Endothelial cell of umbilical vein (primary cell): ENCODE measurements around the gene PLCB4. TPM values are rescaled to one million over a fixed set of nuclear protein-coding genes. Genes with fewer than 3 reads are reported as not detected.

Source experiments
- BruUV-seq: library from RNA; stranded (reverse); fragments of 400-500 nt; replicated peaks from 2 replicates; lab custom pipeline; 2021; lab: Mats Ljungman, UMichigan
- CTCF ChIA-PET: fragments of 300-600, 350-600 bp; sonication (Branson Sonifier 250); formaldehyde crosslinking; loops from one replicate; lab custom pipeline; 2021; ENCODE audit warnings: antibody characterized with exemption, inconsistent platforms; lab: Charles Lee
- POLR2A ChIA-PET: fragments of 300-600, 350-600 bp; sonication (Branson Sonifier 250); formaldehyde crosslinking; loops from one replicate; lab custom pipeline; 2021; ENCODE audit warnings: antibody characterized with exemption, inconsistent platforms; lab: Charles Lee
- DNase-seq: peaks from one replicate; pipeline ENCODE4 v3.0.0-alpha.2; 2011; ENCODE audit warnings: low read depth, low spot score
- FAIRE-seq: peaks from 2 replicates; lab custom pipeline; 2011; peaks lifted over from hg19 to GRCh38; lab: Jason Lieb, UNC
- H2AFZ ChIP-seq: 2 replicates; pipeline ENCODE4 v1.6.0; 2012; ENCODE audit warnings: low read depth, low read length, control low read depth, inconsistent platforms
- H3K27ac ChIP-seq: 2 replicates; pipeline ENCODE4 v1.5.1; 2011; ENCODE audit warnings: low read depth, mild to moderate bottlenecking, control low read depth, low read length, moderate library complexity; ENCODE audit not compliant: insufficient read depth
- H3K27me3 ChIP-seq, 2 experiments: 2 replicates each; pipeline versions ENCODE4 v1.6.0 to v1.6.1; 2011; ENCODE audit warnings: low read length in 2 of 2, mixed read lengths in 1 of 2; ENCODE audit not compliant: control insufficient read depth in 2 of 2, insufficient read depth in 2 of 2
- H3K36me3 ChIP-seq, 2 experiments: 2 replicates in 1 of 2; 3 replicates in 1 of 2; pipeline ENCODE4 v1.5.1; 2011; ENCODE audit warnings: low read length in 2 of 2, mild to moderate bottlenecking in 1 of 2, moderate library complexity in 1 of 2; ENCODE audit not compliant: control insufficient read depth in 2 of 2, insufficient read depth in 2 of 2; ENCODE audit errors: extremely low read depth in 1 of 2
- H3K4me1 ChIP-seq: 3 replicates; pipeline ENCODE4 v1.5.1; 2011; ENCODE audit warnings: mild to moderate bottlenecking, low read length; ENCODE audit not compliant: control insufficient read depth, insufficient read depth; ENCODE audit errors: extremely low read depth
- H3K4me2 ChIP-seq: 2 replicates; pipeline ENCODE4 v1.6.1; 2011; ENCODE audit warnings: low read length, control low read depth, mixed read lengths; ENCODE audit not compliant: insufficient read depth
- H3K4me3 ChIP-seq, 3 experiments: fragments of 200-600 bp in 1 of 3; sonication (generic), shearing (Covaris generic) in 1 of 3; replicated peaks in 1 of 3; 2 replicates each; pipeline ENCODE4 v1.5.1; 2011 to 2016; ENCODE audit warnings: control low read depth in 3 of 3, low read length in 3 of 3, mild to moderate bottlenecking in 2 of 3, inconsistent platforms in 1 of 3, low read depth in 1 of 3, moderate library complexity in 1 of 3; ENCODE audit not compliant: insufficient read depth in 1 of 3
- H3K79me2 ChIP-seq: 2 replicates; pipeline ENCODE4 v1.6.0; 2012; ENCODE audit warnings: low read length, inconsistent platforms; ENCODE audit not compliant: control insufficient read depth, insufficient read depth
- H3K9ac ChIP-seq: replicated peaks from 2 replicates; pipeline ENCODE3; 2011; ENCODE audit warnings: low read length, control low read depth; ENCODE audit not compliant: insufficient read depth; ENCODE audit errors: extremely low read depth
- H3K9me1 ChIP-seq: replicated peaks from 3 replicates; pipeline ENCODE4 v1.6.0; 2011; ENCODE audit warnings: mild to moderate bottlenecking, low read length; ENCODE audit not compliant: control insufficient read depth, insufficient read depth; ENCODE audit errors: extremely low read depth
- H3K9me3 ChIP-seq: replicated peaks from 2 replicates; pipeline ENCODE4 v1.5.1; 2012; ENCODE audit warnings: low read length, inconsistent platforms; ENCODE audit not compliant: control insufficient read depth, insufficient read depth
- H4K20me1 ChIP-seq: replicated peaks from 2 replicates; pipeline ENCODE3; 2011; ENCODE audit warnings: mild to moderate bottlenecking, low read length; ENCODE audit not compliant: control insufficient read depth, insufficient read depth; ENCODE audit errors: extremely low read depth
- CTCF ChIP-seq, 2 donors: IDR thresholded peaks; 1 replicate in 1 of 2; 2 replicates in 1 of 2; pipeline ENCODE4 v1.5.1; 2011; ENCODE audit warnings: low read length in 2 of 2, mild to moderate bottlenecking in 2 of 2, moderate library complexity in 2 of 2, control low read depth in 1 of 2, inconsistent platforms in 1 of 2, low read depth in 1 of 2; ENCODE audit not compliant: insufficient read depth in 1 of 2; ENCODE audit errors: extremely low read depth in 1 of 2
- EZH2 ChIP-seq: IDR thresholded peaks from 2 replicates; pipeline ENCODE4 v1.6.1; 2012; ENCODE audit warnings: borderline replicate concordance, low read depth, mild to moderate bottlenecking, moderate library complexity, low read length, inconsistent platforms; ENCODE audit not compliant: severe bottlenecking
- FOS ChIP-seq: IDR thresholded peaks from 2 replicates; pipeline ENCODE4 v1.6.1; 2011; ENCODE audit warnings: mild to moderate bottlenecking, low read length, moderate library complexity, borderline replicate concordance; ENCODE audit not compliant: insufficient read depth
- GATA2 ChIP-seq: IDR thresholded peaks from 2 replicates; pipeline ENCODE4 v1.7.0; 2011; ENCODE audit warnings: low read depth, mild to moderate bottlenecking, moderate library complexity, mixed read lengths, low read length; ENCODE audit not compliant: insufficient read length, insufficient read depth
- JUN ChIP-seq: IDR thresholded peaks from 2 replicates; pipeline ENCODE4 v1.6.1; 2011; ENCODE audit warnings: borderline replicate concordance, low read depth; ENCODE audit not compliant: insufficient read length, insufficient read depth
- MAX ChIP-seq: IDR thresholded peaks from 2 replicates; pipeline ENCODE4 v1.6.1; 2011; ENCODE audit not compliant: insufficient read depth, insufficient read length
- MYC ChIP-seq: IDR thresholded peaks from one replicate; pipeline ENCODE4 v1.6.1; 2011; ENCODE audit warnings: mild to moderate bottlenecking, low read depth, low read length
- POLR2A ChIP-seq: IDR thresholded peaks from 2 replicates; pipeline ENCODE4 v1.6.1; 2012; ENCODE audit warnings: low read depth, mild to moderate bottlenecking, control low read depth, low read length
- POLR2AphosphoS5 ChIP-seq: IDR thresholded peaks from 2 replicates; pipeline ENCODE4 v1.6.1; 2012; ENCODE audit warnings: low read depth, mild to moderate bottlenecking, control low read depth, low read length, moderate library complexity; ENCODE audit not compliant: insufficient read depth
- dilution Hi-C: fragments of 300-500 bp; cut with MboI; formaldehyde crosslinking; loops from one replicate; pipeline ENCODE4 v1.15.0; 2019; ENCODE audit warnings: low sequenced_read_pairs; ENCODE audit not compliant: extremely low pct_ligation_motif_present
- intact Hi-C: fragments of 100-400 bp; cut with micrococcal nuclease; formaldehyde crosslinking; loops from one replicate; pipeline ENCODE4 v1.10.0; 2022
- polyA plus RNA-seq, 4 experiments: library from polyadenylated mRNA; depleted of rRNA in 3 of 4; stranded (reverse) in 3 of 4; unstranded in 1 of 4; fragments of >200 nt; gene quantifications; 2 replicates each; pipeline versions ENCODE4 v1.2.1 to v1.2.3, GENCODE V29; 2011 to 2012; ENCODE audit warnings: missing spikeins in 1 of 4
- total RNA-seq: library from RNA; stranded (reverse); gene quantifications from 2 replicates; pipeline ENCODE4 v1.2.3, GENCODE V29; 2021

PLCB4 gene
- total and polyA plus RNA-seq, 2 donors (not counting 3 experiments of a cell fraction or from before 2014, with no cell fraction given), result 0.37 to 1.7 TPM

GRCh38 chr20:9059931-9060330 is 9.0 kb upstream of the PLCB4 start:
- dilution Hi-C loops (no loop called here), intact Hi-C loops (loop anchor here (10.0 kb wide), 1 partner anchor 265 kb away; no protein-coding TSS in a partner anchor)
- Histone ChIP-seq H3K36me3 (no peaks in the 10 kb centered on the region), H3K79me2 (no peaks in the 10 kb centered on the region), H3K9me3 (no peaks in the 10 kb centered on the region), H3K9me1 (no peaks in the 10 kb centered on the region), H3K27me3 (no peaks in the 10 kb centered on the region), H3K27ac (no peak overlapping the region), H2AFZ (no peak overlapping the region), H3K4me2 (peak overlapping the region; percentile 2), H3K4me3 (no peak overlapping the region), H4K20me1 (no peaks in the 10 kb centered on the region), H3K4me1 (no peaks in the 10 kb centered on the region), H3K9ac (no peak overlapping the region)
- TF ChIP-seq FOS, result peak; percentile 77
- no peak for TF ChIP-seq MYC
- no peak for TF ChIP-seq POLR2A
- TF ChIP-seq POLR2AphosphoS5, result no peak
- no peak for TF ChIP-seq MAX
- TF ChIP-seq EZH2, result no peak
- TF ChIP-seq GATA2, result no peak
- TF ChIP-seq JUN, result no peak
- BruUV-seq, result no TSS peak
- FAIRE-seq (peak; percentile 31), DNase-seq (no peak)
- ChIA-PET POLR2A (no interaction called here), CTCF (no interaction called here)

GRCh38 chr20:9061434-9061833 is 7.5 kb upstream of the PLCB4 start:
- TF ChIP-seq MAX (no peak), CTCF (IDR thresholded peaks at IDR 0.05; ENCODE audit: extremely low read depth in 1 of 2, insufficient read depth in 1 of 2, low read depth in 1 of 2, low read length in 2 of 2) (no peak), MYC (no peak), POLR2A (no peak), POLR2AphosphoS5 (no peak), FOS (no peak)
- intact Hi-C loops, result loop anchor here (10.0 kb wide), 1 partner anchor 267 kb away; no protein-coding TSS in a partner anchor

More at GRCh38 chr20:9061434-9061833, 7.5 kb upstream of the PLCB4 start:
- BruUV-seq, result no TSS peak
- no peak overlapping the region for H3K27ac ChIP-seq
- no peak overlapping the region for H3K9ac ChIP-seq
- H3K9me1 ChIP-seq, result no peaks in the 10 kb centered on the region
- no peaks in the 10 kb centered on the region for H3K79me2 ChIP-seq
- no peak overlapping the region for H3K4me2 ChIP-seq
- no peak overlapping the region for H2AFZ ChIP-seq
- POLR2A ChIA-PET, result no interaction called here
- H3K4me3 ChIP-seq, result no peak overlapping the region
- H3K36me3 ChIP-seq, result no peaks in the 10 kb centered on the region
- H3K4me1 ChIP-seq, result no peaks in the 10 kb centered on the region
- no peaks in the 10 kb centered on the region for H4K20me1 ChIP-seq
- no peaks in the 10 kb centered on the region for H3K27me3 ChIP-seq
- dilution Hi-C loops, result no loop called here
- CTCF ChIA-PET, result interaction anchor here (1.6 kb wide), 1 partner anchor 16 kb away, joined by 5 read pairs; no protein-coding TSS in a partner anchor
- no peak for DNase-seq
- FAIRE-seq, result no peak
- no peaks in the 10 kb centered on the region for H3K9me3 ChIP-seq
